Osteoblast (primary cell): Measurements from ENCODE around the gene ATXN7L1. TPM values are rescaled to one million over a fixed set of nuclear protein-coding genes. Genes with fewer than 3 reads are reported as not detected.

ENCODE experiments used
- DNase-seq: peaks from one replicate; pipeline ENCODE4 v3.0.0; 2011; ENCODE audit warnings: low spot score, mixed read lengths; ENCODE audit not compliant: insufficient read length; ENCODE audit errors: missing footprints
- H2AFZ ChIP-seq: 2 replicates; pipeline ENCODE4 v1.6.0; 2011; ENCODE audit warnings: mild to moderate bottlenecking, low read length
- H3K27ac ChIP-seq: 2 replicates; pipeline ENCODE4 v1.5.1; 2011; ENCODE audit warnings: mild to moderate bottlenecking, low read depth, low read length, moderate library complexity
- H3K27me3 ChIP-seq: 2 replicates; pipeline ENCODE4 v1.6.0; 2012; ENCODE audit warnings: mild to moderate bottlenecking, control low read depth, inconsistent platforms, low read length, moderate library complexity; ENCODE audit not compliant: insufficient read depth
- H3K36me3 ChIP-seq: 2 replicates; pipeline ENCODE4 v1.5.1; 2011; ENCODE audit warnings: mild to moderate bottlenecking, low read length, control low read depth, moderate library complexity; ENCODE audit not compliant: insufficient read depth
- H3K4me1 ChIP-seq: 2 replicates; pipeline ENCODE4 v1.5.1; 2011; ENCODE audit warnings: mild to moderate bottlenecking, low read length, control low read depth, moderate library complexity; ENCODE audit not compliant: insufficient read depth
- H3K4me2 ChIP-seq: 2 replicates; pipeline ENCODE4 v1.6.0; 2011; ENCODE audit warnings: mild to moderate bottlenecking, low read length; ENCODE audit not compliant: insufficient read depth
- H3K4me3 ChIP-seq: fragments of 200-600 bp; sonication (generic); 3 replicates; pipeline ENCODE4 v1.5.1; 2012; ENCODE audit warnings: mild to moderate bottlenecking, low read length, inconsistent platforms; ENCODE audit not compliant: insufficient read depth
- H3K79me2 ChIP-seq: 2 replicates; pipeline ENCODE4 v1.6.0; 2012; ENCODE audit warnings: mild to moderate bottlenecking, low read length, control low read depth, inconsistent platforms; ENCODE audit not compliant: insufficient read depth
- H3K9me3 ChIP-seq: 2 replicates; pipeline ENCODE4 v1.5.1; 2011; ENCODE audit warnings: low read depth, low read length, control low read depth
- H4K20me1 ChIP-seq: 2 replicates; pipeline ENCODE4 v1.6.0; 2012; ENCODE audit warnings: mild to moderate bottlenecking, low read length, control low read depth; ENCODE audit not compliant: insufficient read depth
- total RNA-seq: library from RNA; depleted of rRNA; stranded (reverse); fragments of >200 nt; gene quantifications from 2 replicates; pipeline ENCODE4 v1.2.3, GENCODE V29; 2012
- TF ChIP-seq, protein P1 (sequence below): IDR thresholded peaks from 2 replicates; pipeline ENCODE4 v1.5.1; 2011; ENCODE audit warnings: mild to moderate bottlenecking, low read depth, low read length, moderate library complexity; ENCODE audit errors: extremely low read depth

ATXN7L1 gene
- total RNA-seq, 1 donor, result 9.0 TPM

GRCh38 chr7:105765846-105766245 is 110.6 kb downstream of the ATXN7L1 start:
- no peaks in the 10 kb centered on the region for H3K79me2 ChIP-seq
- no peak for DNase-seq
- no peaks in the 10 kb centered on the region for H3K9me3 ChIP-seq
- H2AFZ ChIP-seq, result no peak overlapping the region
- H3K4me2 ChIP-seq, result no peak overlapping the region
- TF ChIP-seq, protein P1, sequence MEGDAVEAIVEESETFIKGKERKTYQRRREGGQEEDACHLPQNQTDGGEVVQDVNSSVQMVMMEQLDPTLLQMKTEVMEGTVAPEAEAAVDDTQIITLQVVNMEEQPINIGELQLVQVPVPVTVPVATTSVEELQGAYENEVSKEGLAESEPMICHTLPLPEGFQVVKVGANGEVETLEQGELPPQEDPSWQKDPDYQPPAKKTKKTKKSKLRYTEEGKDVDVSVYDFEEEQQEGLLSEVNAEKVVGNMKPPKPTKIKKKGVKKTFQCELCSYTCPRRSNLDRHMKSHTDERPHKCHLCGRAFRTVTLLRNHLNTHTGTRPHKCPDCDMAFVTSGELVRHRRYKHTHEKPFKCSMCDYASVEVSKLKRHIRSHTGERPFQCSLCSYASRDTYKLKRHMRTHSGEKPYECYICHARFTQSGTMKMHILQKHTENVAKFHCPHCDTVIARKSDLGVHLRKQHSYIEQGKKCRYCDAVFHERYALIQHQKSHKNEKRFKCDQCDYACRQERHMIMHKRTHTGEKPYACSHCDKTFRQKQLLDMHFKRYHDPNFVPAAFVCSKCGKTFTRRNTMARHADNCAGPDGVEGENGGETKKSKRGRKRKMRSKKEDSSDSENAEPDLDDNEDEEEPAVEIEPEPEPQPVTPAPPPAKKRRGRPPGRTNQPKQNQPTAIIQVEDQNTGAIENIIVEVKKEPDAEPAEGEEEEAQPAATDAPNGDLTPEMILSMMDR, result no peak
- no peak overlapping the region for H3K4me3 ChIP-seq
- H3K27me3 ChIP-seq, result no peaks in the 10 kb centered on the region
- H3K27ac ChIP-seq, result no peak overlapping the region
- peaks cover 8% of the 10 kb centered on the region for H3K4me1 ChIP-seq
- peaks cover 4% of the 10 kb centered on the region for H4K20me1 ChIP-seq
- no peaks in the 10 kb centered on the region for H3K36me3 ChIP-seq

DNA sequence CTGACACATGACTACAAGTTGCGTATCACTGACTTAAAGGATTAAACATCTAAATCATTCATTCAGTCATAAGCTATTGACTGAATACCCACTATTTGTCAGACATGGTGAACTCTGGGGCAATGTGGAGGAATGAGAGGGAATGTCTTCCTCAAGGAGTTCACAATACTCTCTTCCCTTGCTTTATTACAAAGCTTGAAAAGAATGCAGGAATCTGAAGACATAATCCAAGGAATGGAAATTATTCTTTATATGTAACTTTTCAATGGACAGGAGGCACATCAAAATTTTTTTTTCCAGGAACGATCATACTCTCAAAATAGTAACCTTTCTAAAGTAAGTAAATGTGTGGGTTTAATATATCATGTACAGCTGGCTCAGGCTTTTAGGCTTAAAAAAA is 111.9 kb downstream of the ATXN7L1 start:
- no peaks in the 10 kb centered on the region for H3K79me2 ChIP-seq
- peaks cover 4% of the 10 kb centered on the region for H4K20me1 ChIP-seq
- peaks cover 13% of the 10 kb centered on the region for H3K4me1 ChIP-seq
- H3K9me3 ChIP-seq, result no peaks in the 10 kb centered on the region
- H3K4me2 ChIP-seq, result no peak overlapping the region
- H3K4me3 ChIP-seq, result no peak overlapping the region
- no peaks in the 10 kb centered on the region for H3K36me3 ChIP-seq
- H3K27ac ChIP-seq, result no peak overlapping the region
- no peak for DNase-seq
- no peak overlapping the region for H2AFZ ChIP-seq
- TF ChIP-seq, protein P1, result no peak
- H3K27me3 ChIP-seq, result no peaks in the 10 kb centered on the region

DNA sequence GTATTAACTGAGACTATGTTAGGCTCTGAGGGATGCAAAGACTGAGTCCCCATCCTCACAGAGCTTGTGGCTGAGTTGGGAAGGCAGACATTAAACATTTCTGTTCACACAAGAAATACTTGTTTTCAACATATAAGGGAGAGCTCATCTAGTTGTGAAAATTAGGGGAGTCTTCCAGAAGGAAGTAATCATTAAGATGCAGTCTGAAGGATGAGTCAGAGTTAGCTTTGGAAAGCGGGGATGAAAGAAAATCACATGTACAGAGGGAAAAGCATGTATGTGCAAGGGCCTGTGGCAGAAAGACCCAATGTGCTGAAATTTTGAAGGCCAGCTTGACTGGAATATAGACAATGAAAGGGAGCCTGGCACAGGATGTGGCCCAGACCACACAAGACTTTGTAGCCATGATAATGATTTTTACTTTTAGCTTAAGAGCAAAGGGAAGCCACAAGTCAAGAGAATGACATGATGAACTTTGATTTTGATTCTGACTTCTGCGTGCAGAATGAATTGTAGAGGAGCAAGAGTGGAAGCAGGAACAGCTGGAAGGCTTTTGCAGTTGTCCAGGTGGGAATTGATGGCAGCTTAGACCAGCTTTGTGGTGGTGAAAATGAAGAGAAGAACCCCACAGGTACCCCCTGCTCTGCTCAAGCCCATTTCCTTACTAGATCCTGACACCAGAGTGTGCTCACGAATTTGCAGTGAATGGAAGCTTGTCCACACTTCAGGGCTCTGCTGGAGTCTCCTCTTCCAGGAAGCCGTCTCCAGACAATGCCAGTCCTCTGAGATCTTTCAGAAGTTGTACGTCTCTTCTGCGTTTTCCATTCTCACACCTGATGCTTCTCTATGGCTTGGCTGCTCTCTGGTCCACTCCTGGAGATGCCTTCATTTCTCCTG is 115.6 kb downstream of the ATXN7L1 start:
- Histone ChIP-seq H3K4me2 (no peak overlapping the region), H3K27ac (peak overlapping the region; percentile 34)
- no peak for DNase-seq

More for the DNA sequence above, 115.6 kb downstream of the ATXN7L1 start:
- Histone ChIP-seq H3K9me3 (no peaks in the 10 kb centered on the region), H3K36me3 (no peaks in the 10 kb centered on the region), H3K27me3 (no peaks in the 10 kb centered on the region), H3K79me2 (no peaks in the 10 kb centered on the region), H3K4me1 (peaks cover 18% of the 10 kb centered on the region), H2AFZ (no peak overlapping the region), H4K20me1 (peaks cover 14% of the 10 kb centered on the region), H3K4me3 (no peak overlapping the region)
- TF ChIP-seq, protein P1, result no peak
